Activated CD4-positive, alpha-beta T cell treated with anti-CD3 and anti-CD28 coated beads, Interleukin-2, amount 10 ng/mL, durations not matched to agents 7 days and 5 days (primary cell): ENCODE measurements around the gene DRGX. TPM values are rescaled to one million over a fixed set of nuclear protein-coding genes. Genes with fewer than 3 reads are reported as not detected.

Experiments
- CTCF ChIA-PET: fragments of 350-600 bp; sonication (Branson Sonifier 250); formaldehyde crosslinking; loops from one replicate; lab custom pipeline; 2021; ENCODE audit warnings: antibody characterized with exemption; lab: Charles Lee
- POLR2A ChIA-PET: fragments of 350-600 bp; sonication (Branson Sonifier 250); formaldehyde crosslinking; loops from one replicate; lab custom pipeline; 2021; ENCODE audit warnings: antibody characterized with exemption; lab: Charles Lee
- DNase-seq: peaks from one replicate; pipeline ENCODE4 v3.0.0-alpha.2; 2020
- H3K27ac Mint-ChIP-seq: one replicate; pipeline ENCODE4 v1.8.0; 2021; ENCODE audit warnings: mild to moderate bottlenecking, moderate library complexity, mixed read lengths
- H3K27me3 Mint-ChIP-seq: one replicate; pipeline ENCODE4 v1.8.0; 2021; ENCODE audit warnings: mixed read lengths
- H3K36me3 Mint-ChIP-seq: one replicate; pipeline ENCODE4 v1.8.0; 2021; ENCODE audit warnings: low read depth, mixed read lengths
- H3K4me1 Mint-ChIP-seq: one replicate; pipeline ENCODE4 v1.8.0; 2021; ENCODE audit warnings: mixed read lengths
- H3K4me3 Mint-ChIP-seq: one replicate; pipeline ENCODE4 v1.8.0; 2021; ENCODE audit warnings: mild to moderate bottlenecking, moderate library complexity, mixed read lengths
- H3K9me3 Mint-ChIP-seq: one replicate; pipeline ENCODE4 v1.8.0; 2021; ENCODE audit warnings: mixed read lengths
- total RNA-seq, 2 experiments: library from RNA; stranded (reverse); gene quantifications; one replicate each; pipeline ENCODE4 v1.2.3, GENCODE V29; 2021

DRGX gene
- total RNA-seq, 2 experiments from 2014 or later = not detected

DNA sequence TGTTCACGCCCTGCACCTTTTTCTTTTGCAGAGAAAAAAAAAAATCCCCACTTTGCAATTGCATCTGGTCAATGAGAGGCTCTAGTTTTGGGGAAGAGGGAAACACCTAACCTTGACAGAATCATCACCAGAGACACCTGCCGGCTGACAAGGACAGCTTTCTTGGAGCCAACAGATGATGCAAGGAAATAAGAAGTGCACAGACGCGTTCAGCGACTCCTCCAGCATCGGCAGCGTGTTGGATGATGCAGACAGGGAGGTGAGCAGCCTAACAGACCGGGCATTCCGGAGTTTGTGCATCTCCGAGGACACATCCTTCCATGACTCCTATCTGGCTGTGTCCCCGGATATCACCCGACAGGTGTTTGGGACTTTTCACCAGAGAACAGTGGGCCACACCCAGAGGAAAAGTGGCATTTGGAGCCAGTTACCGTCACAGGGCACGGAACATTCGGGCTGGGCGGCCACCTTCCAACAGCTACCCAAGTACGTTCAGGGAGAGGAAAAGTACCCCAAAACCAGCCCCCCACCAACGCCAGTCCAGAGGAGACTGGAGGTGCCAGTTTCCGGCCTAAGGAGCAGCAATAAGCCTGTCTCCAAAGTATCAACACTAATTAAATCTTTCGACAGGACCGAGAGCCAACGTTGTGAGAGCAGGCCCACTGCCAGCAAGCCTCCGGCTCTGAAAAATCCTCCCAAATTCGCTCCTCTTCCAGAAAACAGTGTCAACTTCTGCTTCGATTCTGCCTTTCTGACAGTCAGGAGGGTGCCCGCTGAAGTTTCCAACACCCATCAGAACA lies 73.3 kb downstream of the DRGX start:
- Mint-ChIP-seq H3K36me3 (no peaks in the 10 kb centered on the region), H3K4me3 (no peak overlapping the region), H3K9me3 (no peaks in the 10 kb centered on the region), H3K27me3 (peaks cover 3% of the 10 kb centered on the region), H3K27ac (no peak overlapping the region), H3K4me1 (peaks cover 3% of the 10 kb centered on the region)
- POLR2A ChIA-PET = no interaction called here
- CTCF ChIA-PET = no interaction called here
- no peak for DNase-seq

GRCh38 chr10:49321021-49321420 lies 74.9 kb downstream of the DRGX start:
- CTCF ChIA-PET = no interaction called here

GRCh38 chr10:49320191-49320590 lies 75.7 kb downstream of the DRGX start:
- CTCF ChIA-PET = no interaction called here
- Mint-ChIP-seq H3K36me3 (no peaks in the 10 kb centered on the region), H3K27me3 (peaks cover 3% of the 10 kb centered on the region), H3K4me1 (peaks cover 3% of the 10 kb centered on the region), H3K9me3 (no peaks in the 10 kb centered on the region), H3K4me3 (no peak overlapping the region), H3K27ac (no peak overlapping the region)
- POLR2A ChIA-PET = no interaction called here
- no peak for DNase-seq

More at GRCh38 chr10:49321021-49321420, 74.9 kb downstream of the DRGX start:
- H3K4me1 Mint-ChIP-seq = peaks cover 3% of the 10 kb centered on the region
- H3K27me3 Mint-ChIP-seq = peaks cover 3% of the 10 kb centered on the region
- H3K9me3 Mint-ChIP-seq = no peaks in the 10 kb centered on the region
- H3K27ac Mint-ChIP-seq = no peak overlapping the region
- no peaks in the 10 kb centered on the region for H3K36me3 Mint-ChIP-seq
- POLR2A ChIA-PET = no interaction called here
- no peak overlapping the region for H3K4me3 Mint-ChIP-seq
- no peak for DNase-seq

DNA sequence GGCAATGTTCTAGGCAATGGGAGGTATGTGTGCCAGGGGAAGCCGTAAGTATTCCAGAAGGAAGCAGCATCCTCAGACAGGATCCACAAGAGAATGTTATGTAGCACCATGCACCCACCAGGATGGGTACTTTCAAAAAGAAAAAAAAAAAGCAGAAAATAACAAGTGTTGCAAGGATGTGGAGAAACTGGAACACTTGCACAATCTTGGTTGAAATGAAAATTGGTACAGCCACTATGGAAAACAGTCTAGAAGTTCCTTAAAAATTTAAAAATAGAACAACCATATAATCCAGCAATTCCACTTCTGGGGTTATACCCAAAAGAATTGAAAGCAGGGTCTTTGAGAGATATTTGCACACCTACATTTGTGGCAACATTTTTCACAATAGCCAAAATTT lies 76.7 kb downstream of the DRGX start:
- ChIA-PET CTCF (no interaction called here), POLR2A (no interaction called here)
- no peak for DNase-seq
- Mint-ChIP-seq H3K9me3 (no peaks in the 10 kb centered on the region), H3K36me3 (no peaks in the 10 kb centered on the region), H3K27me3 (peaks cover 3% of the 10 kb centered on the region), H3K27ac (no peak overlapping the region), H3K4me1 (peaks cover 3% of the 10 kb centered on the region), H3K4me3 (no peak overlapping the region)

- Mint-ChIP-seq H3K4me1 (peaks cover 3% of the 10 kb centered on the region), H3K27ac (no peak overlapping the region), H3K36me3 (no peaks in the 10 kb centered on the region), H3K4me3 (no peak overlapping the region), H3K9me3 (no peaks in the 10 kb centered on the region), H3K27me3 (peaks cover 3% of the 10 kb centered on the region)
- POLR2A ChIA-PET = no interaction called here
- no peak for DNase-seq
- CTCF ChIA-PET = no interaction called here
Measured at GRCh38 chr10:49318755-49319154, 77.1 kb downstream of the DRGX start.

GRCh38 chr10:49318028-49318427 lies 77.9 kb downstream of the DRGX start:
- Mint-ChIP-seq H3K36me3 (no peaks in the 10 kb centered on the region), H3K9me3 (no peaks in the 10 kb centered on the region), H3K27ac (no peak overlapping the region), H3K27me3 (peaks cover 5% of the 10 kb centered on the region), H3K4me3 (no peak overlapping the region), H3K4me1 (peaks cover 3% of the 10 kb centered on the region)
- ChIA-PET CTCF (no interaction called here), POLR2A (no interaction called here)
- no peak for DNase-seq

GRCh38 chr10:49314806-49315205 lies 81.1 kb downstream of the DRGX start:
- H3K4me3 Mint-ChIP-seq = no peak overlapping the region
- no peak overlapping the region for H3K27ac Mint-ChIP-seq
- CTCF ChIA-PET = no interaction called here
- peaks cover 2% of the 10 kb centered on the region for H3K9me3 Mint-ChIP-seq
- peaks cover 8% of the 10 kb centered on the region for H3K27me3 Mint-ChIP-seq
- no peak for DNase-seq
- peaks cover 11% of the 10 kb centered on the region for H3K4me1 Mint-ChIP-seq
- H3K36me3 Mint-ChIP-seq = no peaks in the 10 kb centered on the region
- POLR2A ChIA-PET = no interaction called here

Other genes starting within 250 kb of the DRGX start
- 10 to 100 TPM; 12.5 to 14.0 TPM for gene TMEM273, start 207.7 kb downstream of the DRGX start, total RNA-seq
- gene C10orf71, start 96.9 kb downstream of the DRGX start, total RNA-seq = not detected
- 10 to 100 TPM; 16.8 to 19.4 TPM for gene ERCC6, start 143.0 kb upstream of the DRGX start, total RNA-seq
- gene SLC18A3, start 214.2 kb upstream of the DRGX start, total RNA-seq = not detected
- not detected for gene CHAT, start 217.9 kb upstream of the DRGX start, total RNA-seq